ENCODE measurements around the gene TMEM123. TPM values are rescaled to one million over a fixed set of nuclear protein-coding genes. Genes with fewer than 3 reads are reported as not detected.

The TMEM123 gene
- polyA plus RNA-seq, 3 donors: 68.7 to 368 (median 263) TPM

GRCh38 chr11:102468616-102469195 lies 16.1 kb upstream of the TMEM123 start:
- H3K9me3 ChIP-seq (replicated peaks in 1 of 2; ENCODE audit: control insufficient read depth in 1 of 2, insufficient read depth in 1 of 2, low read length in 2 of 2): no peaks in the 10 kb centered on the region
- no peaks in the 10 kb centered on the region for H3K27me3 ChIP-seq (ENCODE audit: control insufficient read depth in 2 of 2, insufficient read depth in 2 of 2, low read length in 2 of 2)
- Mint-ChIP-seq H3K4me3 (no peak overlapping the region), H3K27me3 (ENCODE audit: low read depth in 3 of 3) (peaks cover 0 to 5% (median 0%) of the 10 kb centered on the region in 3 donors), H3K27ac (no peak overlapping the region), H3K36me3 (no peaks in the 10 kb centered on the region), H3K9me3 (no peaks in the 10 kb centered on the region), H3K4me1 (peaks cover 32% of the 10 kb centered on the region)
- no peaks in the 10 kb centered on the region for H3K36me3 ChIP-seq (replicated peaks in 1 of 2; ENCODE audit: control insufficient read depth in 1 of 2, insufficient read depth in 2 of 2, low read length in 2 of 2)
- TF ChIP-seq, protein P1, sequence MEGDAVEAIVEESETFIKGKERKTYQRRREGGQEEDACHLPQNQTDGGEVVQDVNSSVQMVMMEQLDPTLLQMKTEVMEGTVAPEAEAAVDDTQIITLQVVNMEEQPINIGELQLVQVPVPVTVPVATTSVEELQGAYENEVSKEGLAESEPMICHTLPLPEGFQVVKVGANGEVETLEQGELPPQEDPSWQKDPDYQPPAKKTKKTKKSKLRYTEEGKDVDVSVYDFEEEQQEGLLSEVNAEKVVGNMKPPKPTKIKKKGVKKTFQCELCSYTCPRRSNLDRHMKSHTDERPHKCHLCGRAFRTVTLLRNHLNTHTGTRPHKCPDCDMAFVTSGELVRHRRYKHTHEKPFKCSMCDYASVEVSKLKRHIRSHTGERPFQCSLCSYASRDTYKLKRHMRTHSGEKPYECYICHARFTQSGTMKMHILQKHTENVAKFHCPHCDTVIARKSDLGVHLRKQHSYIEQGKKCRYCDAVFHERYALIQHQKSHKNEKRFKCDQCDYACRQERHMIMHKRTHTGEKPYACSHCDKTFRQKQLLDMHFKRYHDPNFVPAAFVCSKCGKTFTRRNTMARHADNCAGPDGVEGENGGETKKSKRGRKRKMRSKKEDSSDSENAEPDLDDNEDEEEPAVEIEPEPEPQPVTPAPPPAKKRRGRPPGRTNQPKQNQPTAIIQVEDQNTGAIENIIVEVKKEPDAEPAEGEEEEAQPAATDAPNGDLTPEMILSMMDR (IDR thresholded peaks at IDR 0.05): no peak
- no peak overlapping the region for H3K9ac ChIP-seq (ENCODE audit: insufficient read depth, low read length, poor library complexity, severe bottlenecking)
- DNase-seq: no peak
- no peaks in the 10 kb centered on the region for H3K79me2 ChIP-seq (ENCODE audit: insufficient read depth, low read length)
- no peak overlapping the region for H3K4me2 ChIP-seq (replicated peaks; ENCODE audit: extremely low read depth, low read length, poor library complexity, severe bottlenecking)
- no peak overlapping the region for H3K27ac ChIP-seq (ENCODE audit: low read depth in 1 of 2, low read length in 2 of 2)
- H3K4me1 ChIP-seq (ENCODE audit: control insufficient read depth in 1 of 2, insufficient read depth in 2 of 2, low read length in 2 of 2): peaks cover 10 to 27% of the 10 kb centered on the region in 2 donors
- WGBS (ENCODE audit: insufficient coverage): 83% methylated on average over 1 of the region's 6 CpGs
- H3K4me3 ChIP-seq (replicated peaks in 1 of 3; ENCODE audit: low read depth in 2 of 3, low read length in 3 of 3): no peak overlapping the region
- intact Hi-C loops (cut with micrococcal nuclease): no loop called here
- no peaks in the 10 kb centered on the region for H4K20me1 ChIP-seq (ENCODE audit: insufficient read depth, low read length)
- H2AFZ ChIP-seq (ENCODE audit: insufficient read depth, low read depth, low read length, poor library complexity, severe bottlenecking): no peak overlapping the region

DNA sequence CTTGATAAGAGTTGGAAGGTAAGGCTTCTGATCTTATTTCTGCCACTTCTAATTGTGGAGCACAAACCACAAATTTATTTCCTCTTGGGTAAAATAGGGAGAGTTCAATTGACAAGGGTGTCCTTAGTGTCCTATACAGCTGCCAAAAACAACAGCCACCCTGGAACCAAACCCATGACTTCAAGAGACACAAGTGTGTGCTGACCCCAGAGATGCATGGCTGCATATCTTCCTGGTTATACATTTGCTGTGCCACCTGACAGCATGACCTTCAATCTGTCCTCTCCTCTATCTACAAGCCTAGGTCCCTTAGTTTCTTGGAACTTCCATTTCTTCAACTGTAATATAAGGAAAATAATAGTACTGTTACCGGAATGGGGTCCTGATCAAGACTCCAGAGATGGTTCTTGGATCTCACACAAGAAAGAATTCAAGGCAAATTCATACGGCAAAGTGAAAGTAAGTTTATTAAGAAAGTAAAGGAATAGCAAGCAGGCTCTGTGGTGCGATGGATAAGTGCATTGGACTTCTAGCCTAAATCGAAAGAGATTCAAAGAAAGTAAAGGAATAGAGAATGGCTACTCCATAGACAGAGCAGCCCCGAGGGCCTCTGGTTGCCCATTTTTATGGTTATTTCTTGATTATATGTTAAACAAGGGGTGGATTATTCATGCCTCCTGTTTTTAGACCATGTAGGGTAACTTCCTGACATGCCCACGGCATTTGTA lies 15.5 kb upstream of the TMEM123 start:
- H3K4me1 Mint-ChIP-seq: peaks cover 32% of the 10 kb centered on the region
- H3K36me3 Mint-ChIP-seq: no peaks in the 10 kb centered on the region
- no peak overlapping the region for H3K4me2 ChIP-seq (replicated peaks; ENCODE audit: extremely low read depth, low read length, poor library complexity, severe bottlenecking)
- H3K27ac Mint-ChIP-seq: no peak overlapping the region
- no peaks in the 10 kb centered on the region for H3K36me3 ChIP-seq (replicated peaks in 1 of 2; ENCODE audit: control insufficient read depth in 1 of 2, insufficient read depth in 2 of 2, low read length in 2 of 2)
- 83% methylated on average over 3 of the region's 6 CpGs for WGBS (ENCODE audit: insufficient coverage)
- TF ChIP-seq, protein P1 (IDR thresholded peaks at IDR 0.05): no peak
- no peaks in the 10 kb centered on the region for H4K20me1 ChIP-seq (ENCODE audit: insufficient read depth, low read length)
- intact Hi-C loops (cut with micrococcal nuclease): no loop called here
- no peak overlapping the region for H3K27ac ChIP-seq (ENCODE audit: low read depth in 1 of 2, low read length in 2 of 2)
- H3K27me3 Mint-ChIP-seq (ENCODE audit: low read depth in 3 of 3): peaks cover 0 to 5% (median 0%) of the 10 kb centered on the region in 3 donors
- H3K9me3 ChIP-seq (replicated peaks in 1 of 2; ENCODE audit: control insufficient read depth in 1 of 2, insufficient read depth in 1 of 2, low read length in 2 of 2): no peaks in the 10 kb centered on the region
- H3K79me2 ChIP-seq (ENCODE audit: insufficient read depth, low read length): no peaks in the 10 kb centered on the region
- no peak for DNase-seq
- H3K27me3 ChIP-seq (ENCODE audit: control insufficient read depth in 2 of 2, insufficient read depth in 2 of 2, low read length in 2 of 2): no peaks in the 10 kb centered on the region
- no peaks in the 10 kb centered on the region for H3K9me3 Mint-ChIP-seq
- H3K4me3 ChIP-seq (replicated peaks in 1 of 3; ENCODE audit: low read depth in 2 of 3, low read length in 3 of 3): no peak overlapping the region
- no peak overlapping the region for H3K4me3 Mint-ChIP-seq
- peak overlapping the region; percentile 22 for H2AFZ ChIP-seq (ENCODE audit: insufficient read depth, low read depth, low read length, poor library complexity, severe bottlenecking)
- no peak overlapping the region for H3K9ac ChIP-seq (ENCODE audit: insufficient read depth, low read length, poor library complexity, severe bottlenecking)
- peaks cover 10 to 27% of the 10 kb centered on the region in 2 donors for H3K4me1 ChIP-seq (ENCODE audit: control insufficient read depth in 1 of 2, insufficient read depth in 2 of 2, low read length in 2 of 2)

All from CD14-positive monocyte (primary cell).